Kidney glomerular epithelial cell (primary cell): Measurements from ENCODE around the gene RBMY1J.
"Not testable (repeated sequence)": the region's sequence is repeated elsewhere in the genome, so short reads cannot be mapped to it uniquely, and the experiment has no call there.

Experiments used
- DNase-seq: peaks from one replicate; lab custom pipeline; 2025; lab: John Stamatoyannopoulos, UW

Gene RBMY1J

DNA sequence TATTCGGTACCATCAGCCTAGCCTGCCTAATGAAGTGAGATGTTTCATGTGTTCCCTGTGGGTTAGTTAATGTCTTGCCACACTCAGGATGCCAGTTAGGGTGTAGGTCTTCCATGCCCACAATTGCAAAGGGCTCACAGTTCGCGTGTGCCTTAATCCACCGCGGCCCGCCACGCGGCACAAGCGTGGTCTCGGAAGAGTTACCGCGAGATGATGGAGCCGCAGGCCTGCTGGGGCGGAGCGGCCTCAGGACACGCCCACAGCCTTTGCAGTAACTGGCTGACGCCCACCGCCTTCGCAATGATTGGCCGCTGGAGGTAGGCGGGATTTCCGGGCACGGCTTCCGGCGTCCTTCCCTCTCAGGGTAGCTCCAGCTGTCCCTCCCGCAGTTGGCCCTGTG, at the start of gene RBMY1J:
Gene RBMY1J, plus strand, starts transcription at position 301 of the 400 bp plus-strand sequence. CDS start 2,038 bp downstream, outside the sequence.
- DNase-seq, result not testable (repeated sequence)

DNA sequence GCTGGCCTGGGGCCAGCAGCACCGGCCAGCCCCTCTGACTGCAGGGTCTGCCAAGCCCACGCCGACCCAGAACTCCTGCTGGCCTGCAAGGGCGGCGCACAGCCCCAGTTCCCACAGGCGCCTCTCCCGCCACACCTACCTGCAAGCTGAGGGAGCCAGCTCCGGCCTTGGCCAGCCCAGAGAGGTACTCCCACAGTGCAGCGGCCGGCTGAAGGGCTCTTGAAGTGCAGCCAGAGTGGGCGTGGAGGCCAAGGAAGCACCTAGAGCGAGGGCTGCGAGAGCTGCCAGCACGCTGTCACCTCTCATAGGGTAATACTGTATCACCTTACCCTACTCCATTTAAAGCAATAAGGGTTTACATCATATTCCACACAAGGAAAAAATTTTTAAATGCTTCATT, 35.8 kb upstream of the RBMY1J start:
- no peak for DNase-seq

DNA sequence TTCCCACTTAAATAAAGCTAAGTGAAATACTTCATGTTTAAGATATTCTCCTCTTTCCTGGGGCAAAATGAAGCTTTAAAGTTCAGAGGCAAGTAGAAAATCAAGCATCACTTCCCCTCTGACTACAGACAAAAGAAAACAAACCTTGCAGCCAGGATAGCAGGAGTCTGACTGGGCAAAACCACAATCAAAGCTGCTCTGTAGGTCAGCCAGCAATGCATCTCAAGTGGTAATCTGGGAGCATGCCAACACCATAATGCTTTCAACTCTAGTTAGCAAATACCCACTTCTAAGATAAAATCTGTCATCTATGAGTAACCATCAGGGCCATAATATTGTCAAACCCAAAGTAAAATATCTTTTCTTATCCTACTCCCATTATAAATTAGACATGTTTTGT, 32.6 kb upstream of the RBMY1J start:
- DNase-seq, result peak; percentile 52

DNA sequence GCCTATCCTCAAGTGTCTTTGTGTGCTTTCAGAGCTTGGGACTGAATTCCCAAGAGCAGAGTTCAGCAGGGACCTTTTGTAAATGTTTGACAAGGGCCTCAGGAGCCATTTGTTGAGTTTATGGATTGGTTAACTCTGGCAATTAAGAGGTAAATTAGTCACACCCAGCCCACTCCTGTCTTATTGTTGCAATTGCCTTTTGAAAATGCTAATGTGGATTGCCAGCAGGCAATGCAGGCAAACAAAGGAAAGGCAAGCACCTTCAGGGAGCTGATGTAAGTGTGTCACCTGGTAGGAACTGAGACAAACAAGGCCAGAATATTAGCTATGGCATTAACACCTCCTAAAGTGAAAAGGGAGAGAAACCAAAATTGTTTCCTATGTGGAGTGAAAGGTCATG, 29.7 kb upstream of the RBMY1J start:
- DNase-seq, result no peak

DNA sequence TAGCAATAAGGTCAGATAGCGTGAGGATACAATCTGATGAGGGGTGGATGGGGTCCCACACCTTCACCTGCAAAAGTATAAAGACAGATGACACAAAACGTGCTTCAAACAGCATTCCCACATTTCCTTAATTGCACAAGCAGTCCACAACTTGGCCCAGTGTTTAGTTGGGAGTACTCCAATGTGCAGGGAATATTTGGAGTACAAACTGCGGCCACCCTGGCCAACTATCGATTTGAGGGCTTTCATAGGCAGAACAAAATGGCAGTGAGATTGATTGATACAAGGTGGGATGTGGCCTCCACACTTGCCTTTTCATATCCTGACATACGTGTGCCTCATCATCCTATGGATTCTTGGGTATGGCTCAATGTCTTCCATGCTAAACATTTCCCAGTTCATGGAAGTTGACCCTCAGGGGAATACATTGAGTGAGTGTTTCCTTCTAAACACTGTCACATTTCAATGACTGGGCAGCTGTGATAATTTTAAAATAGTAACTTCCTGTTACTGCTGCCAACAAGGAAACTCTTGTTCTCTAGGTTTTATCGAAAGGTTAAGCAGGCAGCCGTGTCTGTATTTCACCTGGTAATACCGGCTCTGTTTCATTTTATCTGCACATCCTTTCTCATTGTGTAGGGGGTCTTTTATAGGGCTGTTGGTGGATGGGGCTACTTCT, 41.6 kb downstream of the RBMY1J start:
- DNase-seq, result not testable (repeated sequence)

DNA sequence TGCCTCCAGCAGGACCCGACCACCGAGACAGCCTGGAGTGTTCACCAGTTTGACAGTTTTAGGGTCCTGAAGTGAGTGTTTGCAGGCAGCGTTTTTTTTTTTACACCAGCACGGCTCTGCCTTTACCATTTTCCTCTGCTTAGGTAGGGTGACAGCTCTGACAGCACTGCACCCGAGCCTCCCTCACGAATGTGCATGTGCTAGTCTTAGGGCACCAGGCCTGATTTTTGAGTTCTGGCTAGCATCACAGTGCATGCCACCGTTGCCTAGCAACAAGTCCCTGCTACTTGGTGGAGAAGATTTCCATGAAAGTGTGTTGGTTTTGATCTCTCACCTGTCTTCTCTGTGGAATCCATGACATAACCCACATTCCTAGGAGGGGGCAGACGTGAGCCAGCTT, 52.3 kb downstream of the RBMY1J start:
- not testable (repeated sequence) for DNase-seq

DNA sequence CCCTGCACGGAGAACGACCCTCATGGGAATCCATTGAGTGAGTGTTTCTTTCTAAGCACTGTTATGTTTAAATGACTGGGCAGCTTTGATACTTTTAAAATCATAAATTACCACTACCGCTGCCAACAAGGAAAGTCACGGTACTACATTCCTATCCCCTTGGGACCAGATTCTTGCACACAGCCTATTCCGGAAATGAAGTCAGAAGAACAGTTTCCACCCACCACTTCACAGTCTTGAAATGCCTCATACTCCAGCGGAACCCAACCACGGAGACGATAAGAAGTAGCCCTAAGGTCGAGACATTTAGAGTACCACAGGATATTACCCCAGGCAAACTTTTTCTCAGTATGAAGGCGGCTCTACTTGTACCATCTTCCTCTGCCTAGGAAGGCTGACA, 58.8 kb downstream of the RBMY1J start:
- DNase-seq, result not testable (repeated sequence)
